ENCODE measurements around the gene DLX2. TPM values are rescaled to one million over a fixed set of nuclear protein-coding genes. Genes with fewer than 3 reads are reported as not detected.

DLX2 gene
- total and polyA plus RNA-seq, 5 donors from 2014 or later: 0.47 TPM; not detected in 4

DNA sequence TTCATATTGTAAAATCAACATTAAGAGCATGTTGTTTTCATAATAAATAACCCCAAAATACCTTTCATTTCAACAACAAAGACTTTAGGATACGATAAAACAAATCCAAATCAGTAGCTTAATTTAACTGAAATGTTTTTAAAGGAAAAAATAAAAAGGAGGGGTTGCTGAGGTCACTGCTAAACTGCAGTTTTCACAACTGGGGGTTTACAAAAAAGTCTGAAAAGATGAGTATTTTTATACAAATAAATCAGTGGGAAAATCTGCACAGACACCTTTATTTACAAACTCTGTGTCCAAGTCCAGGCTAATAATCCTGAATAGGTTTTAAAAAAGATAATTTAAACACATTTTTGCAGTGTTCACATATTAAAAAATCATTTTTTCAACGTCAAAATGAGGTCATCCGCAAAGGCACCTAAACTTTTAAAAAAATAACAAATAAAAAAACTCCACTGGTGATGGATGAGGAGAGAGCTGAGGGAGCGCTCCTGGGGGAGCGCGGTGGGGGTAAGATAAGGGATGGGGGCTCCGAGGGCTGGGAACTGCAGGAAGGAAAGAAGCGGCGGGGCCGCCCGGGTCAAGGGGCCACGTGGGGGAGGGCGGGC lies 3.1 kb downstream of the DLX2 start:
- ATAC-seq (ENCODE audit: low read depth in 2 of 2) (no peak), DNase-seq (no peak)
- H3K9me3 ChIP-seq (ENCODE audit: control insufficient read depth in 2 of 2, low read length in 2 of 2): no peaks in the 10 kb centered on the region
- peaks cover 97% of the 10 kb centered on the region for H3K4me1 ChIP-seq (ENCODE audit: control insufficient read depth, insufficient read depth, low read length, poor library complexity, severe bottlenecking)
- Mint-ChIP-seq H3K9me3 (peaks cover 0 to 9% (median 1%) of the 10 kb centered on the region in 7 donors), H3K27me3 (peaks cover 79% of the 10 kb centered on the region), H3K27ac (peak overlapping the region in 1 of 3 donors; percentile 26), H3K4me1 (peaks cover 23 to 66% (median 42%) of the 10 kb centered on the region in 4 donors), H3K36me3 (peaks cover 6% of the 10 kb centered on the region), H3K4me3 (peak overlapping the region in 2 of 4 donors; percentile 39 to 42)
- H3K27me3 ChIP-seq (ENCODE audit: control insufficient read depth, insufficient read depth, low read length): peaks cover 47% of the 10 kb centered on the region
- H3K36me3 ChIP-seq (ENCODE audit: control insufficient read depth, insufficient read depth, low read length): no peaks in the 10 kb centered on the region
- H3K4me3 ChIP-seq (ENCODE audit: low read depth, low read length): no peak overlapping the region
- H3K27ac ChIP-seq (ENCODE audit: insufficient read depth, low read length, poor library complexity, severe bottlenecking): no peak overlapping the region

DNA sequence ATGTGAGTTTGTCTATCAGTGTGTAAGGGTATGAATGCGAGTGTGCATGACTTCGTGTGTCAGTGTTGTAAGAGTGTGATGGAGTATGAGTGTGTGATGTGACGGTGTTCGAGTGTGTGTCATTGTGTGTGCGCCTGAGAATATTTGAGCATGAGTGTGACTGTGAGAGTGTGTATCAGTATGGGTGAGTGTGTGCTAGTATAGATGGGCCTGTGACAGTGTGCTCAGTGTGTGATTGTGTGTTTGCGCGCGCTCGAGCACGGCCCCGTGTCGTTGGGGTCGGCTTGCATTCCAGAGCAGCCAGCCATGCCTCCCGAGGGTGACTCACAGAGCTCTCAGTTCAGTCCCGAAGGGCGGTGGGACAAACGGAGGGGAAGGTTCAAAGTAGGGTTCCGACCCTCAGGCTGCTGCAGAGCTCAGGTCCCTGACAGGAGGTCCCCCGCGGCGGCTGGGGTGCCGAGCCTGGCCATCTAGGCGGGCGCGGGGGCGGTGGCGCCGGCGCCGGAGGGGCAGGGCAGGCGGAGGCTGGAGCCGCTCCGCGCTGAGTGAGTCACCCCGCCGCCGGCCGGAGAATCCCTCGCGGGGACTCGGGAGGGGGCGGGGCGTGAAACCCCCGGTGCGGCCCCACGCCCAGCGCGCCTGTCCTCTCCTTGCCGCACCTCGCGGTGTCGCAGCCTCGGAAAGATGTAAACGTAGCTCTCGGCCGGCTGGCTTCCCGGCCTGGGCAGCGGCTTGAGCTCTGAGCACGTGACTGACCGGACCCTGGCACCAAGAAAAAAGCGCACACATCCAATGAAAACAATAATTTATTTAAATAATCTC lies 3.8 kb downstream of the DLX2 start:
- peak overlapping the region in 1 of 3 donors; percentile 8 for H3K27ac Mint-ChIP-seq
- H3K9me3 Mint-ChIP-seq: peaks cover 0 to 8% (median 0%) of the 10 kb centered on the region in 7 donors
- no peak overlapping the region for H3K4me3 ChIP-seq (ENCODE audit: low read depth, low read length)
- ATAC-seq (ENCODE audit: low read depth in 2 of 2) (no peak), DNase-seq (peak in 2 of 3 donors; percentile 20 to 35)
- peaks cover 45% of the 10 kb centered on the region for H3K27me3 ChIP-seq (ENCODE audit: control insufficient read depth, insufficient read depth, low read length)
- peaks cover 0 to 4% of the 10 kb centered on the region in 2 experiments for H3K9me3 ChIP-seq (ENCODE audit: control insufficient read depth in 2 of 2, low read length in 2 of 2)
- H3K27me3 Mint-ChIP-seq: peaks cover 77% of the 10 kb centered on the region
- peaks cover 19 to 65% (median 40%) of the 10 kb centered on the region in 4 donors for H3K4me1 Mint-ChIP-seq
- H3K4me1 ChIP-seq (ENCODE audit: control insufficient read depth, insufficient read depth, low read length, poor library complexity, severe bottlenecking): peaks cover 99% of the 10 kb centered on the region
- no peak overlapping the region for H3K27ac ChIP-seq (ENCODE audit: insufficient read depth, low read length, poor library complexity, severe bottlenecking)
- peak overlapping the region; percentile 21 to 73 (median 68) for H3K4me3 Mint-ChIP-seq
- no peaks in the 10 kb centered on the region for H3K36me3 ChIP-seq (ENCODE audit: control insufficient read depth, insufficient read depth, low read length)
- peaks cover 2% of the 10 kb centered on the region for H3K36me3 Mint-ChIP-seq

DNA sequence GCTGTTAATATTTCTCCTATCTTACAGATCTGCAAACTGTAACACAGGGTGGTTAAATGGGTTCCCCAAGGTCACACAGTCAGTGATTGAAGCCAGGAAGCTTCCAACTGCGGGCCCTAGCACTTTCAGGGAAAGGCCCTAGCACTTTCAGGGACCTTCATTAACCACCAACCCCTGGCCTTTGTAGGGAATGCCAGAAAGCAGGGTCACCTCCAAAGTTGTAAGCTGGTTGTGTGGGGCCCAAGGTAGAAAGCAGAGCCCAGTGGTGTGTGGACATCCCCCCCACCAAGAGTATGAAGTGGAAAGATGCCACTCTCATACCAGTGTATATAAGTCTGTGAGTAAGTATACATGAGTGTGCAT lies 4.4 kb downstream of the DLX2 start:
- Histone ChIP-seq H3K36me3 (ENCODE audit: control insufficient read depth, insufficient read depth, low read length) (no peaks in the 10 kb centered on the region), H3K9me3 (ENCODE audit: control insufficient read depth in 2 of 2, low read length in 2 of 2) (peaks cover 0 to 10% of the 10 kb centered on the region in 2 experiments), H3K4me1 (ENCODE audit: control insufficient read depth, insufficient read depth, low read length, poor library complexity, severe bottlenecking) (peaks cover 93% of the 10 kb centered on the region), H3K4me3 (ENCODE audit: low read depth, low read length) (no peak overlapping the region), H3K27me3 (ENCODE audit: control insufficient read depth, insufficient read depth, low read length) (peaks cover 46% of the 10 kb centered on the region), H3K27ac (ENCODE audit: insufficient read depth, low read length, poor library complexity, severe bottlenecking) (no peak overlapping the region)
- Mint-ChIP-seq H3K4me1 (peaks cover 14 to 62% (median 37%) of the 10 kb centered on the region in 4 donors), H3K36me3 (no peaks in the 10 kb centered on the region), H3K9me3 (peaks cover 0 to 9% (median 0%) of the 10 kb centered on the region in 7 donors), H3K27me3 (peaks cover 77% of the 10 kb centered on the region), H3K27ac (no peak overlapping the region), H3K4me3 (peak overlapping the region; percentile 21 to 73 (median 68))
- DNase-seq (no peak), ATAC-seq (ENCODE audit: low read depth in 2 of 2) (no peak)

DNA sequence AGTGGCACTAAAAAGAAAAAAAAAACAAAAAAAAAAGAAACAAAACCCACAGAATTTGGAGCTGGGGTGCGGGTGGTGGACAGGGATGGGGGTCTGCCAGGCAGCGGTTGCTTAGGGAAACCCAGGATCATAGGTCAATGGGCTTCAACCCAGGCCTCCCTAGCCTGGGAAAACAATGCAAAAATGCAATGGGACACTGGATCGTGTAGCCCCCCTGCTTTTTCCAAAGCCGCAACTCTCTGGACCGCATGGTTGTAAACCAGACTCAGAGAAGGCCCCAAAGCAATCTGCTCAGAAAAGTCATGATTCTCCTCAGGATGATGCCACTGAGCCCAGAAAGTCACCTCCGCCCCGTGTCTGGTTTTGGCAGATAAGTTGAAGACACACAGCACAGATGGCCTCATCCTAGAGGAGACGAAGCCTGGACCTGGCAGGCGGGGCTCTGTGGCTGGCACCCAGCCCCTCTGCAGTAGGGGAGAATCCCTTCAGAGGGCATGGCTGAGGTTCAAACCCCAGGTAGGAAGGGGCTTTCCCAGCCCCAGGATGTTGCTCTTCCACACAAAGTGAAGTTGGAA lies 5.1 kb downstream of the DLX2 start:
- DNase-seq (peak in 1 of 3 donors; percentile 8), ATAC-seq (ENCODE audit: low read depth in 2 of 2) (no peak)
- peaks cover 11 to 61% (median 34%) of the 10 kb centered on the region in 4 donors for H3K4me1 Mint-ChIP-seq
- peaks cover 0 to 10% of the 10 kb centered on the region in 2 experiments for H3K9me3 ChIP-seq (ENCODE audit: control insufficient read depth in 2 of 2, low read length in 2 of 2)
- H3K9me3 Mint-ChIP-seq: peaks cover 0 to 11% (median 0%) of the 10 kb centered on the region in 7 donors
- no peak overlapping the region for H3K27ac Mint-ChIP-seq
- H3K4me1 ChIP-seq (ENCODE audit: control insufficient read depth, insufficient read depth, low read length, poor library complexity, severe bottlenecking): peaks cover 87% of the 10 kb centered on the region
- H3K36me3 ChIP-seq (ENCODE audit: control insufficient read depth, insufficient read depth, low read length): no peaks in the 10 kb centered on the region
- peak overlapping the region in 2 of 4 donors; percentile 64 to 85 for H3K4me3 Mint-ChIP-seq
- no peak overlapping the region for H3K4me3 ChIP-seq (ENCODE audit: low read depth, low read length)
- peaks cover 77% of the 10 kb centered on the region for H3K27me3 Mint-ChIP-seq
- H3K27me3 ChIP-seq (ENCODE audit: control insufficient read depth, insufficient read depth, low read length): peaks cover 49% of the 10 kb centered on the region
- H3K36me3 Mint-ChIP-seq: peaks cover 2% of the 10 kb centered on the region
- H3K27ac ChIP-seq (ENCODE audit: insufficient read depth, low read length, poor library complexity, severe bottlenecking): no peak overlapping the region

DNA sequence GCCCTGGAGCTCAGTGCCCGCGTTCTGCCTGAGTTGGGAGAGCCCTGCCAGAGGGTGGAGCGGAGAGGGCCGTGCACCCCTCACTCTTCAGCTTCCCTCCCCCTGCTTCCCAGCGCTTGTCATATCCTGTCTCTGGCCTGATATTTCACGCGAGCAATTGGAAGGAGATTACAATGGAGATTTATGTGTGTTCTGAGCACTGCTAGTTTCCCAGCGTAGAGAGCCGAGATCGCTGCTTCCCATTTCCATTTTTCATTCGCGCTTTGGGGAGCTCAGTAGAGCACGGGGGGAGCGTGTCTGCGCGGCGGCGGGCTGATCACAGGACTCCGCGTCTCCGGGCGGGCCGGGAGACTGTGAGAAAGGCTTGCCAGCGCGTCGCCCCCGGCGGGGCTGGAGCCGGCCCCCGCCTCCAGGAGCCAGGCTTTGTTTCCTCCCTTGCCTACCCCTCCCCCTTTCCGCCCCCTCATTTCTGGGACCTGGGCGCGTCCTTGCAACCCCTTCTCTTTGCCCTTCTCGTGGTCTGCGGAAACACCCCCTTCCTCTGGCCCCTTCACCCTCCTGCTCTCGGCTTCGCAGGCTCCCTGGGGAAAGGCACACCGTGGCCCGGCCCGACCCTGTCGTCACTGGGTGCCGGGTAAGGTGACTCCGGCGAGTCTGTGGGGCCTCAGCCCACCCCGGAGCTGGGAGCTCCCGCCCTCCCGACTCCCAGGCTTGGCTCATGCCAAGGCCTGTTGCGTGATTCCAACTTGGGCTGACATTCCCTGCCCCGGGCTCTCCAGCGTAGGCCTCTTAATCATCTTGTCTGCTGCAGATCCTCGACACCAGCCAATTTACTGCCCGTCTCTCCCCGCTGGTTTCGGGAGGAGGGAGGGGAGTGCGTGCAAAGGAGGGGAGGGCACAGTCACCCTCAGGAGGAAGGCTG lies 5.8 kb downstream of the DLX2 start:
- no peak overlapping the region for H3K27ac Mint-ChIP-seq
- ATAC-seq (ENCODE audit: low read depth in 2 of 2): no peak
- H3K9me3 ChIP-seq (ENCODE audit: control insufficient read depth in 2 of 2, low read length in 2 of 2): peaks cover 0 to 10% of the 10 kb centered on the region in 2 experiments
- H3K4me1 Mint-ChIP-seq: peaks cover 11 to 54% (median 34%) of the 10 kb centered on the region in 4 donors
- no peak overlapping the region for H3K27ac ChIP-seq (ENCODE audit: insufficient read depth, low read length, poor library complexity, severe bottlenecking)
- H3K4me1 ChIP-seq (ENCODE audit: control insufficient read depth, insufficient read depth, low read length, poor library complexity, severe bottlenecking): peaks cover 79% of the 10 kb centered on the region
- peaks cover 3% of the 10 kb centered on the region for H3K36me3 Mint-ChIP-seq
- DNase-seq: peak in 1 of 3 donors; percentile 29
- peaks cover 55% of the 10 kb centered on the region for H3K27me3 ChIP-seq (ENCODE audit: control insufficient read depth, insufficient read depth, low read length)
- peaks cover 0 to 13% (median 0%) of the 10 kb centered on the region in 7 donors for H3K9me3 Mint-ChIP-seq
- peaks cover 78% of the 10 kb centered on the region for H3K27me3 Mint-ChIP-seq
- peak overlapping the region; percentile 67 to 85 (median 82) for H3K4me3 Mint-ChIP-seq
- H3K4me3 ChIP-seq (ENCODE audit: low read depth, low read length): no peak overlapping the region
- no peaks in the 10 kb centered on the region for H3K36me3 ChIP-seq (ENCODE audit: control insufficient read depth, insufficient read depth, low read length)

DNA sequence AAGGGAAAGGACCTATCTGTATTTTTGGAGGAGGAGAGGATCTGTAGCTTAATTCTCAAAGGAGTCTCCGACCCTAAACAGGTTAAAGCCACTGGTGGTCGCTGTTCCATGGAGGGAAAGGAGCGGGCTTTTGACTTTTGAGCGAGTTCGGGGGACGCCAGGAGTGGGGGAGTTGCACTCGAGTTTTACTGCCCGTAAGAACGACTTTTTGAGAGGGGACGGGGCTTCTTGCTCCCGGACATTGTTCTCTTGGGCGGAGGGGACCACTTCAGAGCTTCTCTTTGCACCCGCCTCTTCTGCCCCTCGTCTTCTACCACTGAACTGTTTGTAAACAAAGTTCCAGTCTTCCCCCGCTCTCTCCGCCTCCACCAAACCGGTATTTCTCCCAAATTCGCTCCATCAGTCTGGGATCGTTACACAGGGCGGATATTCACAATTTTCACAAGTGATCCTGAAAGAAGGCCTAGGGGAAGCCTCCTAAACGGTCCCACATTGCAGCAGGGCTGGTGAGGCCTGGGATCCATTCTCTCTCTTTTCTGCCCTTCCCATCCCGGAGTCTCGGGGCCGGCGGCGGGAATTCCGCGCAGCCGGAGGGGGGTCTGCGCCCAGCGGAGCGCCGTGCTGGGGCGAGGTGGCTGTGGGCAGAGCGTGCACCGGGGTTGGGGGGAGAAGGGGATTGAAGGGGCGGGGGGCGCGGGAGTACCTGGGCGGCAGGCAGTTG lies 6.6 kb downstream of the DLX2 start:
- H3K4me1 ChIP-seq (ENCODE audit: control insufficient read depth, insufficient read depth, low read length, poor library complexity, severe bottlenecking): peaks cover 71% of the 10 kb centered on the region
- ATAC-seq (ENCODE audit: low read depth in 2 of 2): no peak

More for the DNA sequence above, 6.6 kb downstream of the DLX2 start:
- DNase-seq: no peak
- H3K9me3 Mint-ChIP-seq: peaks cover 0 to 13% (median 0%) of the 10 kb centered on the region in 7 donors
- peaks cover 78% of the 10 kb centered on the region for H3K27me3 Mint-ChIP-seq
- H3K4me1 Mint-ChIP-seq: peaks cover 11 to 48% (median 32%) of the 10 kb centered on the region in 4 donors
- Histone ChIP-seq H3K27me3 (ENCODE audit: control insufficient read depth, insufficient read depth, low read length) (peaks cover 58% of the 10 kb centered on the region), H3K4me3 (ENCODE audit: low read depth, low read length) (peak overlapping the region; percentile 21), H3K9me3 (ENCODE audit: control insufficient read depth in 2 of 2, low read length in 2 of 2) (peaks cover 3 to 10% of the 10 kb centered on the region in 2 experiments), H3K27ac (ENCODE audit: insufficient read depth, low read length, poor library complexity, severe bottlenecking) (no peak overlapping the region), H3K36me3 (ENCODE audit: control insufficient read depth, insufficient read depth, low read length) (no peaks in the 10 kb centered on the region)
- peaks cover 3% of the 10 kb centered on the region for H3K36me3 Mint-ChIP-seq
- H3K4me3 Mint-ChIP-seq: peak overlapping the region; percentile 82 to 88 (median 84)
- H3K27ac Mint-ChIP-seq: peak overlapping the region in 1 of 3 donors; percentile 80

Measured in CD4-positive, CD25-positive, alpha-beta regulatory T cell (primary cell).